ENCODE results near the gene KBTBD13.

KBTBD13 gene

DNA sequence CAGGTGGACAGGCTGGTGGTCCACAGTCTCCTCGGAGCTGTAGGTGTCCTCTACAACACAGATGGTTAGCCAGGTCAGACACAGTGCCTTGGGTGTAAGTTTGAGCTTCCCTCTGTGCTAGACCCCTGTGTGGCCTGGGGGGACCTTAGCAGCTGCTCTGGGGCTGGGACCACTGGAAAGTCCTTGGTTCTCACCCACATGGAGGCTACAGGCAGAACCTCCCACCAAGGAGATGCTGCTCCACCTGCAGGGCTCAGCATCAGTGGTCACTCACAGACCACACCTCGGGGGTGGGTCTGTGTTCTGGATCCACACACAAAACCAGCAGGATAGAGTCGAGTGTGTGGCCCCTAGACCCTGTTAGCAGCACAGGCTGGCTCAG is 17.2 kb upstream of the KBTBD13 start:
- Histone ChIP-seq H3K4me3 (ENCODE audit: insufficient read depth, low read depth, low read length) (no peak overlapping the region), H3K36me3 (ENCODE audit: control insufficient read depth, insufficient read depth, low read length) (no peaks in the 10 kb centered on the region), H3K27me3 (ENCODE audit: control insufficient read depth, insufficient read depth, low read length, poor library complexity, severe bottlenecking) (no peaks in the 10 kb centered on the region), H3K9me3 (ENCODE audit: control insufficient read depth, low read length) (no peaks in the 10 kb centered on the region), H3K4me1 (ENCODE audit: control insufficient read depth, insufficient read depth, low read length) (no peaks in the 10 kb centered on the region), H3K27ac (ENCODE audit: insufficient read depth, low read depth, low read length, poor library complexity, severe bottlenecking) (no peak overlapping the region)
- 97 to 99% methylated on average over 3 of the region's 3 CpGs for WGBS, 2 experiments

DNA sequence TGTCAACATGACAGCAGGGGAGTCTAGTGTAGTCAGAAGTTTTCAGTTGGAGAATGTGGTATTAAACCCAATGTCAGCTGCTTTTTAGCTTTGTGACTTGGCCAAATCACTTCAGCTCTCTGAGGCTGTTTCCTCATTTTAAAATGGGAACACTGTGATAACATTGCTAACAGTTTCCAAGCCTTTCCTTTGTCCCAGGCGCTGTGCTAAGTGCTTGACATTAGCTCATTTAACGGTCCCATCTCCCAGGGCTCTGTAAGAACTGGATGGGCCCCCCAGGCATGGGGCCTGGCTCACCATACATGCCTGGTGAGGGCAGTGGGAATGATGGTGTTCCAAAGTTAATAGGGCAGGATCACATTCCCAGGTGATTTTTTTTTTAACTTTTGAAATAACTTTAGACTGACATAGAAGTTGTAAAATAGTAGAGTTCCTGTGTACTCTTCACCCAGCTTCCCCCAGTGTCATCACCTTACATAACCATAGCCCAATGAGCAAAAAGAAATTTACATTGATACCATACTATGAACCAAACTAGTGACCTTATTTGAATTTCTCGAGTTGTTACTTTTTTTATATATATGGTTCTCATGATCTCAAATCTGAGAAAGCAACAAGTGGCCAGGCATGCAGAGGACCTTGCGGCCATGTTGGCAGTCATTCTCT is 16.5 kb upstream of the KBTBD13 start:
- Histone ChIP-seq H3K4me3 (ENCODE audit: insufficient read depth, low read depth, low read length) (no peak overlapping the region), H3K36me3 (ENCODE audit: control insufficient read depth, insufficient read depth, low read length) (no peaks in the 10 kb centered on the region), H3K27me3 (ENCODE audit: control insufficient read depth, insufficient read depth, low read length, poor library complexity, severe bottlenecking) (no peaks in the 10 kb centered on the region), H3K9me3 (ENCODE audit: control insufficient read depth, low read length) (no peaks in the 10 kb centered on the region), H3K27ac (ENCODE audit: insufficient read depth, low read depth, low read length, poor library complexity, severe bottlenecking) (no peak overlapping the region), H3K4me1 (ENCODE audit: control insufficient read depth, insufficient read depth, low read length) (peaks cover 3% of the 10 kb centered on the region)
- WGBS, 2 experiments, result 90 to 98% methylated on average over 4 of the region's 4 CpGs

DNA sequence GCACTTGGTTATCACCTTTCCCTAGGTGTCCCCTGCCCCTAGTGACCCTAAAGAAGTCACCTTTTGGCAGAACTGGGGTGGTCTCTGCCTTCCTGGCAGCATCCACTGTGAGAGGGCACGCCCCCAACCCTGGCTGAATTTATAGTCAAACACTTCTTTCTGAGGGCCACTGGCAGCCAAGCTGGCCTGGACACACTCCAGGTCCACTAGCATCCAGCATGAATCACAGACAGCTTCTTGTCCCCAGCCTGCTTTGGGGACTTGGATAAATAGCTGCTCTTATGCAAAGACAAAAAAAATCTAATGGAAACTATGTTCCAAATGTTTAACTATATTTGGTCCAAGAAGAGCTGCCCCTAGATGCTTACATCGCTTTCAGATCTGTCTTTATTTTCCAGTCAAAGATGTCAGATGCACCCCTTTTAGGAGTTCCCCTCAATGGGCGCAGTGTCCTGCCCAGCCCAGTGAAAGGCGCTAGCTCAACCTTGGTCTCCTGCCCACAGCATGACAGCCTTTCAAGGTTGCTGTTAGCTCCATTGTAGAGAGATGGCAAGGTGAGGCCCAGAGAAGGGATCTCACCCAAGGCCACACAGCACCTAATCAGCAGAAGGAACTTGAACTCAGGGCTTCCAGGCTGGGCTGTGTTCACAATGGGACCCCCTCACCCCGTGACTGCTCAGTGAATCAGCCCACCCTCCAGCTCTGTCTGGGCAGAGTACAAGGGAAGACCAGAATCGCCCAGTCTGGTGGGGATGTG is 15.7 kb upstream of the KBTBD13 start:
- Histone ChIP-seq H3K36me3 (ENCODE audit: control insufficient read depth, insufficient read depth, low read length) (no peaks in the 10 kb centered on the region), H3K27ac (ENCODE audit: insufficient read depth, low read depth, low read length, poor library complexity, severe bottlenecking) (no peak overlapping the region), H3K9me3 (ENCODE audit: control insufficient read depth, low read length) (no peaks in the 10 kb centered on the region), H3K4me3 (ENCODE audit: insufficient read depth, low read depth, low read length) (no peak overlapping the region), H3K27me3 (ENCODE audit: control insufficient read depth, insufficient read depth, low read length, poor library complexity, severe bottlenecking) (no peaks in the 10 kb centered on the region), H3K4me1 (ENCODE audit: control insufficient read depth, insufficient read depth, low read length) (peaks cover 7% of the 10 kb centered on the region)
- 95% methylated on average over 6 of the region's 6 CpGs for WGBS, 2 experiments

DNA sequence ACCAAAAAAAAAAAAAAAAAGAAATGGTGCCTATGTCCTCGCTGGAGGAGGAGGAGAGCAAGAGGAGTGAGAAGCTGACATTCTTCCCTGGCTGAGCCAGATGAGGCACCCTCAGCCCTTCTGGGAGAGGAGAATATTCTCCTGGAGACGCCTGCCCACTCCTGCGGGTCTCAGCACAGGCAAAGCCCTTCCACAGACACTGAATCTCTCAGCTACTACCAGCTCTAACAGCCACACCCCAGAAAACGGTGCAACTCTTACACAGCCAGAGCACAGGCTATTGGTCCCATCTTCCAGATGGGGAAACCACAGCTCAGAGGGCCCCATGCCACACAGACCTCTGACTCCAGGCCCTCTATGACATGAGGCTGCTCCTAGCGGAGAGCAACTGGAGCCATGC is 14.5 kb upstream of the KBTBD13 start:
- Histone ChIP-seq H3K4me3 (ENCODE audit: insufficient read depth, low read depth, low read length) (no peak overlapping the region), H3K4me1 (ENCODE audit: control insufficient read depth, insufficient read depth, low read length) (peaks cover 13% of the 10 kb centered on the region), H3K27me3 (ENCODE audit: control insufficient read depth, insufficient read depth, low read length, poor library complexity, severe bottlenecking) (no peaks in the 10 kb centered on the region), H3K36me3 (ENCODE audit: control insufficient read depth, insufficient read depth, low read length) (no peaks in the 10 kb centered on the region), H3K9me3 (ENCODE audit: control insufficient read depth, low read length) (no peaks in the 10 kb centered on the region), H3K27ac (ENCODE audit: insufficient read depth, low read depth, low read length, poor library complexity, severe bottlenecking) (no peak overlapping the region)
- WGBS, 2 experiments, result 91 to 93% methylated on average over 5 of the region's 5 CpGs

DNA sequence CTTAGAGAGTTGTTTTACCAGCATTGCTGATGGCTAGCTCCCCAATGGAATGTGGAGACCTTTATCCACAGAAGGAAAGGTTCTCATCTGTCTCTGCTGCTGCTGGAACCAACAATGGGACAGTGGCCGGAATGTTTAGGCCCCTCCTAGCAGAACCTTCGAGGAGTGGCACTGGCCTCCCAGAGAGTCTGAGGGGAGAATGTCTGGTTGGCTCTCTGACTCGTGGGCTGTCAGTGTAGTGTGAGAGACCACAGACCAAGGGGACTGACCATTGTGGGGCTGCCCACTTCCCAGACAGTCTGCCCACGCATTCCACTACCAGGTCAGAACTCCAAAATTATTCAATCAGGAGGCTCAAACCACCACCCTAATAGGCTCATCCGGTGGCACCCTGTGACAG is 13.8 kb upstream of the KBTBD13 start:
- no peaks in the 10 kb centered on the region for H3K9me3 ChIP-seq (ENCODE audit: control insufficient read depth, low read length)
- H3K4me3 ChIP-seq (ENCODE audit: insufficient read depth, low read depth, low read length), result no peak overlapping the region
- WGBS, 2 experiments, result 92 to 93% methylated on average over 5 of the region's 5 CpGs
- peaks cover 19% of the 10 kb centered on the region for H3K4me1 ChIP-seq (ENCODE audit: control insufficient read depth, insufficient read depth, low read length)
- no peaks in the 10 kb centered on the region for H3K36me3 ChIP-seq (ENCODE audit: control insufficient read depth, insufficient read depth, low read length)
- no peak overlapping the region for H3K27ac ChIP-seq (ENCODE audit: insufficient read depth, low read depth, low read length, poor library complexity, severe bottlenecking)
- H3K27me3 ChIP-seq (ENCODE audit: control insufficient read depth, insufficient read depth, low read length, poor library complexity, severe bottlenecking), result peaks cover 5% of the 10 kb centered on the region

DNA sequence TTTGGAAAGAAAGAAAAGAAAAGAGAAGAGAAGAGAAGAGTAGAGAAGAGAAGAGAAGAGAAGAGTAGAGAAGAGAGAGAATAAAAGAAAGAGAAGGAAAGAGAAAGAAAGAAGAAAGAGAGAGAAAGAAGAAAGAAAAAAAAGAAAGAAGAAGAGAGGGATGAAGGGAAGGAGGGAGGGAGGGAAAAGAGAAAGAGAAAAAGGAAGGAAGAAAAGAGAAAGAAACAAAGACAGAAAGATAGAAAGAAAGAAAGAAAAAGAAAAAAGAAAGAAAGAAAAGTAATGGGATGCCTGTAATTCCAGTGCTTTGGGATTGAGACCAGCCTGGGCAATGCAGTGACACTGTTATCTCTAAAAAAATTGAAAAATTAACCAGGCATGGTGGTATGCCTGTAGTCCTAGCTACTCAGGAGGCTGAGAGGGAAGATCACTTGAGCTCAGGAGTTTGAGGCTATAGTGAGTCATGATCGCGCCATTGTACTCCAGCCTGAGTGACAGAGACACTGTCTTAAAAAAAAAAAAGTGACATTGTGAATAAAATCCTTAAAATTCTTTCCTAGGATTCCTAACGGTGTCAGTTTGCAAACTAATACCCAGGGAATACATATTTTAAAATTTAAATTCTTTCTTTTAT is 10.4 kb upstream of the KBTBD13 start:
- no peak overlapping the region for H3K4me3 ChIP-seq (ENCODE audit: insufficient read depth, low read depth, low read length)
- 43 to 61% methylated on average over 2 to 3 of the region's 3 CpGs for WGBS, 2 experiments
- H3K27ac ChIP-seq (ENCODE audit: insufficient read depth, low read depth, low read length, poor library complexity, severe bottlenecking), result no peak overlapping the region

DNA sequence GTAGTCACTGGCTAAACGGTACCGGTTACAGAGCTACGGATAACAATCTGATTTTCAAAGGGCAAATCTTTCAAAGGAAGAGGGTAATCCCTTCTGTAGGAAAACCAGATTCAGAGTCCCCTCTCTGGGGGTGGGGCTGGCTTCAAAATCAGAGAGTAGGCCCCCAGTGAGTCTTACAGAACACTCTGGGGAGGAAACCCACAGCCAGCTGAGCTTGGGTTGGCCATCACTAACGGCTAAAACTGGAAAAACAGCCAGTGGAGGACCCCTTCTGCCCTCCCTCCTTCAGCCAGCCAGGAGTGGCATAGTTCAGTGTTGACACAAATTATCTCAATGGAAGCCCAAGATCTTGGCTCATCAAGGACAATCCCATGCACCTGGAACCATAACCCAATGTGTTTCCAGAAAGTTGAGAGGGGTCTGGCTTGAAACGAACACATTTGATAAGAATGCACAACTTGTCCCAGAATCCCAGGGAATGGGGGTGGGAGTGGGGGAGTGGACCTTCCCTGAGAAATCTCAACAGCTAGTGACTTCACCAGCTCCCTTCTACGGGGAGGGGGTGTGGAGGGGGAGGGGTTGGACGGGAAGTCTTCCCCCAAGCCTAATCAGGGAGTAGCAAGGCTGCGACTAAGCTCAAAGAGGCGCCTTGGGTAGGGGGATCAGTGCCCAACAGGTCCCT is 9.8 kb upstream of the KBTBD13 start:
- Histone ChIP-seq H3K27me3 (ENCODE audit: control insufficient read depth, insufficient read depth, low read length, poor library complexity, severe bottlenecking) (peaks cover 11% of the 10 kb centered on the region), H3K4me1 (ENCODE audit: control insufficient read depth, insufficient read depth, low read length) (peaks cover 28% of the 10 kb centered on the region), H3K36me3 (ENCODE audit: control insufficient read depth, insufficient read depth, low read length) (no peaks in the 10 kb centered on the region), H3K9me3 (ENCODE audit: control insufficient read depth, low read length) (no peaks in the 10 kb centered on the region), H3K27ac (ENCODE audit: insufficient read depth, low read depth, low read length, poor library complexity, severe bottlenecking) (peak overlapping the region; percentile 39), H3K4me3 (ENCODE audit: insufficient read depth, low read depth, low read length) (peak overlapping the region; percentile 47)
- 11 to 14% methylated on average over 9 of the region's 9 CpGs for WGBS, 2 experiments

More for the DNA sequence above, 10.4 kb upstream of the KBTBD13 start:
- peaks cover 11% of the 10 kb centered on the region for H3K27me3 ChIP-seq (ENCODE audit: control insufficient read depth, insufficient read depth, low read length, poor library complexity, severe bottlenecking)
- no peaks in the 10 kb centered on the region for H3K9me3 ChIP-seq (ENCODE audit: control insufficient read depth, low read length)
- no peaks in the 10 kb centered on the region for H3K36me3 ChIP-seq (ENCODE audit: control insufficient read depth, insufficient read depth, low read length)
- peaks cover 26% of the 10 kb centered on the region for H3K4me1 ChIP-seq (ENCODE audit: control insufficient read depth, insufficient read depth, low read length)

DNA sequence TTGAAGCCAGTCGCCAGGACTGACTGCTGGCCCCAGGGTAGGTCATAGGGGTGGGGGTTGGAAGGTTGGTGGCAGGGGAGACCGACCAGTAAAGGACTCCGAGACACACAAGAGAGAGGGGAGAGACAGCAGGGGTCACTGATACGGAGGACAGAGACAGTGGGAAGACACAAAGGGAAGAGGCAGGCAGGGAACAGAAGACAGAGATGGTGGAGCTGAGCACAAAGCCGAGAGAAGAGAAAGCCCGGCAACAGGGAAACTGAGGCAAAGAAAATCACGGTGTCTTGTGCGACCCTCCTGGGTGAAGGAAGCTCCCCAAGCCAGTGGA is 9.3 kb upstream of the KBTBD13 start:
- H3K4me3 ChIP-seq (ENCODE audit: insufficient read depth, low read depth, low read length), result peak overlapping the region; percentile 47
- H3K9me3 ChIP-seq (ENCODE audit: control insufficient read depth, low read length), result no peaks in the 10 kb centered on the region
- no peaks in the 10 kb centered on the region for H3K36me3 ChIP-seq (ENCODE audit: control insufficient read depth, insufficient read depth, low read length)
- peaks cover 28% of the 10 kb centered on the region for H3K4me1 ChIP-seq (ENCODE audit: control insufficient read depth, insufficient read depth, low read length)
- H3K27ac ChIP-seq (ENCODE audit: insufficient read depth, low read depth, low read length, poor library complexity, severe bottlenecking), result no peak overlapping the region
- 0 to 1% methylated on average over 8 of the region's 8 CpGs for WGBS, 2 experiments
- peaks cover 11% of the 10 kb centered on the region for H3K27me3 ChIP-seq (ENCODE audit: control insufficient read depth, insufficient read depth, low read length, poor library complexity, severe bottlenecking)

DNA sequence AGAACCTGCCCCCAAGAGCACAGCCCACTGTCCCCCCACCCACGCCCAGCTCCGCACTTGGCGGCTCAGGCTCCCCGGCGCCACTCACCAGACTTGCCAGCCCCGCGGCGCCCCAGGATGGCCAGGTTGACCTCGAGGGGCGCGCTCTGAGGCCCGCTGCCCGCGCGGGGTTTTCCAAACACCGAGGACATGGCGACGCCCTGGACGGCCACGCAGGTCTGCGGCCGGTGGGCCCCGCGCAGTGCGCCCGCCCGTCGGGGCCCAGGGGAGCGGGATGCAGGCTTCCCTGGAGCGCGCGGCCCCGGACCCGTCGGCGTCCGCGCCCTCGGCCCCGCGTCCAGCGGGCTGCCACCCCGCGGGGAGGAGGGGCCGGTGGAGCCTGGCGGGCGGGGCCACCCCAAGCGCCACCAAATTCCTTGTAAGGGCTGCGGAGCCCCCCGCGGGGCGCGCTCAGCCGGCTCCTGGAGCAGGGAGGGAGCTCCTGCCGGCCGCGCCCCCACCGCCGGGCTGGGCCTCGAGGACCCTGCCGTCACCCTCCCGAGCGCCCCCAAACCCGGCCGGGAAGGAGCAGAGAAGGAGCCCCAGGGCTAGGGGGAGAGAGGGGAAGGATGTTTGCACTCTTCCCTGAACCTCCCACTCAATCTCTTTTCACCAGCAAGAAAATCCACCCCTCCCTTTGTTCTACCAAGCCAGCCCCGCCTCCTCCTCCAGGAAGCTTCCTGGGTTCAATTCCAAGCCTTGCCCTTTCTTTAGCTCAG is 8.7 kb upstream of the KBTBD13 start, which contains the start of gene RASL12:
Gene RASL12, minus strand, starts transcription at position 347 of the 758 bp plus-strand sequence. Its CDS starts 156 bp downstream, at position 191.
- Histone ChIP-seq H3K4me1 (ENCODE audit: control insufficient read depth, insufficient read depth, low read length) (peaks cover 28% of the 10 kb centered on the region), H3K27me3 (ENCODE audit: control insufficient read depth, insufficient read depth, low read length, poor library complexity, severe bottlenecking) (peaks cover 11% of the 10 kb centered on the region), H3K27ac (ENCODE audit: insufficient read depth, low read depth, low read length, poor library complexity, severe bottlenecking) (peak within 1 kb of the TSS; percentile 39), H3K4me3 (ENCODE audit: insufficient read depth, low read depth, low read length) (peak within 1 kb of the TSS; percentile 47), H3K9me3 (ENCODE audit: control insufficient read depth, low read length) (no peaks in the 10 kb centered on the region), H3K36me3 (ENCODE audit: control insufficient read depth, insufficient read depth, low read length) (no peaks in the 10 kb centered on the region)
- WGBS, 2 experiments, result 1% methylated on average over 66 of the region's 66 CpGs

All from ectodermal cell (in vitro differentiated cells).